HEK293 (cell line): ENCODE results near the gene MGMT.

Source experiments
- HOXC10 ChIP-seq: sonication (generic); formaldehyde crosslinking; IDR thresholded peaks from 2 replicates; pipeline ENCODE4 v1.8.1; 2023; ENCODE audit warnings: mild to moderate bottlenecking, missing genetic modification reagents
- TRIM28 ChIP-seq: IDR thresholded peaks from 2 replicates; pipeline ENCODE4 v1.6.1; 2011; ENCODE audit warnings: low read length, control low read depth, borderline replicate concordance
- ZFP3 ChIP-seq: fragments of 450-650 bp; formaldehyde crosslinking; IDR thresholded peaks from 2 replicates; pipeline ENCODE4 v1.5.1; 2016; ENCODE audit warnings: low read depth, missing biosample characterization, missing genetic modification characterization
- ZNF202 ChIP-seq: fragments of 450-650 bp; formaldehyde crosslinking; IDR thresholded peaks from 2 replicates; pipeline ENCODE4 v1.5.1; 2016; ENCODE audit warnings: missing biosample characterization, missing genetic modification characterization, borderline replicate concordance
- ZNF274 ChIP-seq, 2 experiments: fragments of 200-500 bp in 1 of 2; fragments of 450-650 bp in 1 of 2; sonication (Bioruptor generic) in 1 of 2; formaldehyde crosslinking in 1 of 2; IDR thresholded peaks; 2 replicates each; pipeline versions ENCODE4 v1.5.1 to v1.6.1; 2014 to 2016; ENCODE audit warnings: borderline replicate concordance in 1 of 2, inconsistent platforms in 1 of 2, low read length in 1 of 2, missing biosample characterization in 1 of 2, missing genetic modification characterization in 1 of 2
- ZNF549 ChIP-seq: fragments of 450-650 bp; IDR thresholded peaks from 2 replicates; pipeline ENCODE4 v1.5.1; 2018; ENCODE audit warnings: missing biosample characterization, missing genetic modification characterization, mild to moderate bottlenecking, inconsistent platforms, moderate library complexity
- TF ChIP-seq, protein P1 (sequence below): fragments of 450-650 bp; formaldehyde crosslinking; IDR thresholded peaks from 2 replicates; pipeline ENCODE4 v1.5.1; 2016; ENCODE audit warnings: missing biosample characterization, missing genetic modification characterization
- TF ChIP-seq, protein P2 (sequence below): fragments of 450-650 bp; formaldehyde crosslinking; IDR thresholded peaks from 2 replicates; pipeline ENCODE4 v1.5.1; 2016; ENCODE audit warnings: missing biosample characterization, missing genetic modification characterization

GRCh38 chr10:129807211-129807610, 340.2 kb downstream of the MGMT start:
- TF ChIP-seq ZNF549 (no peak), HOXC10 (no peak), ZFP3 (tag by site-specific recombination) (no peak), TRIM28 (no peak), ZNF274 (IDR thresholded peaks at IDR 0.05; ENCODE audit: low read length) (no peak), ZNF274 (tag by site-specific recombination; IDR thresholded peaks at IDR 0.05; ENCODE audit: borderline replicate concordance) (no peak), ZNF202 (tag by site-specific recombination) (no peak)
- TF ChIP-seq, protein P1, sequence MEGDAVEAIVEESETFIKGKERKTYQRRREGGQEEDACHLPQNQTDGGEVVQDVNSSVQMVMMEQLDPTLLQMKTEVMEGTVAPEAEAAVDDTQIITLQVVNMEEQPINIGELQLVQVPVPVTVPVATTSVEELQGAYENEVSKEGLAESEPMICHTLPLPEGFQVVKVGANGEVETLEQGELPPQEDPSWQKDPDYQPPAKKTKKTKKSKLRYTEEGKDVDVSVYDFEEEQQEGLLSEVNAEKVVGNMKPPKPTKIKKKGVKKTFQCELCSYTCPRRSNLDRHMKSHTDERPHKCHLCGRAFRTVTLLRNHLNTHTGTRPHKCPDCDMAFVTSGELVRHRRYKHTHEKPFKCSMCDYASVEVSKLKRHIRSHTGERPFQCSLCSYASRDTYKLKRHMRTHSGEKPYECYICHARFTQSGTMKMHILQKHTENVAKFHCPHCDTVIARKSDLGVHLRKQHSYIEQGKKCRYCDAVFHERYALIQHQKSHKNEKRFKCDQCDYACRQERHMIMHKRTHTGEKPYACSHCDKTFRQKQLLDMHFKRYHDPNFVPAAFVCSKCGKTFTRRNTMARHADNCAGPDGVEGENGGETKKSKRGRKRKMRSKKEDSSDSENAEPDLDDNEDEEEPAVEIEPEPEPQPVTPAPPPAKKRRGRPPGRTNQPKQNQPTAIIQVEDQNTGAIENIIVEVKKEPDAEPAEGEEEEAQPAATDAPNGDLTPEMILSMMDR (tag by site-specific recombination), result no peak
- TF ChIP-seq, protein P2, sequence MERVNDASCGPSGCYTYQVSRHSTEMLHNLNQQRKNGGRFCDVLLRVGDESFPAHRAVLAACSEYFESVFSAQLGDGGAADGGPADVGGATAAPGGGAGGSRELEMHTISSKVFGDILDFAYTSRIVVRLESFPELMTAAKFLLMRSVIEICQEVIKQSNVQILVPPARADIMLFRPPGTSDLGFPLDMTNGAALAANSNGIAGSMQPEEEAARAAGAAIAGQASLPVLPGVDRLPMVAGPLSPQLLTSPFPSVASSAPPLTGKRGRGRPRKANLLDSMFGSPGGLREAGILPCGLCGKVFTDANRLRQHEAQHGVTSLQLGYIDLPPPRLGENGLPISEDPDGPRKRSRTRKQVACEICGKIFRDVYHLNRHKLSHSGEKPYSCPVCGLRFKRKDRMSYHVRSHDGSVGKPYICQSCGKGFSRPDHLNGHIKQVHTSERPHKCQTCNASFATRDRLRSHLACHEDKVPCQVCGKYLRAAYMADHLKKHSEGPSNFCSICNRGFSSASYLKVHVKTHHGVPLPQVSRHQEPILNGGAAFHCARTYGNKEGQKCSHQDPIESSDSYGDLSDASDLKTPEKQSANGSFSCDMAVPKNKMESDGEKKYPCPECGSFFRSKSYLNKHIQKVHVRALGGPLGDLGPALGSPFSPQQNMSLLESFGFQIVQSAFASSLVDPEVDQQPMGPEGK (tag by site-specific recombination), result no peak
